IgD-negative memory B cell (primary cell): ENCODE measurements around the gene PRLH. TPM values are rescaled to one million over a fixed set of nuclear protein-coding genes. Genes with fewer than 3 reads are reported as not detected.

ENCODE experiments used
- H3K27ac Mint-ChIP-seq, 3 donors: one replicate each; pipeline ENCODE4 v1.8.0; 2020 to 2022; ENCODE audit warnings: mild to moderate bottlenecking in 3 of 3, mixed read lengths in 3 of 3, moderate library complexity in 1 of 3
- H3K27me3 Mint-ChIP-seq: one replicate; pipeline ENCODE4 v1.8.0; 2021; ENCODE audit warnings: mixed read lengths
- H3K36me3 Mint-ChIP-seq: one replicate; pipeline ENCODE4 v1.8.0; 2020; ENCODE audit warnings: mild to moderate bottlenecking, mixed read lengths
- H3K4me1 Mint-ChIP-seq, 3 donors: one replicate each; pipeline ENCODE4 v1.8.0; 2020 to 2022; ENCODE audit warnings: mixed read lengths in 3 of 3, mild to moderate bottlenecking in 1 of 3
- H3K4me3 Mint-ChIP-seq, 4 donors: one replicate each; pipeline ENCODE4 v1.8.0; 2020 to 2022; ENCODE audit warnings: mild to moderate bottlenecking in 4 of 4, mixed read lengths in 4 of 4, moderate library complexity in 3 of 4
- H3K9me3 Mint-ChIP-seq, 3 donors: one replicate each; pipeline ENCODE4 v1.8.0; 2020 to 2021; ENCODE audit warnings: mixed read lengths in 3 of 3, mild to moderate bottlenecking in 1 of 3
- polyA plus RNA-seq: library from polyadenylated mRNA; unstranded; fragments of 300-500 nt; fragmentation: Illumina TruSeq; gene quantifications from one replicate; pipeline ENCODE4 v1.2.3, GENCODE V29; 2021

PRLH gene
- polyA plus RNA-seq, 1 donor from 2014 or later, result not detected

- Mint-ChIP-seq H3K9me3 (no peaks in the 10 kb centered on the region), H3K36me3 (no peaks in the 10 kb centered on the region), H3K27ac (no peak overlapping the region), H3K27me3 (peaks cover 7% of the 10 kb centered on the region), H3K4me3 (peak overlapping the region in 1 of 4 donors; percentile 44), H3K4me1 (peaks cover 4 to 10% (median 7%) of the 10 kb centered on the region in 3 donors)
These were observed 32.0 kb upstream of the PRLH start for GRCh38 chr2:237534380-237534779.

GRCh38 chr2:237535385-237536082 lies 30.8 kb upstream of the PRLH start:
- peaks cover 7% of the 10 kb centered on the region for H3K27me3 Mint-ChIP-seq
- H3K4me1 Mint-ChIP-seq, result peaks cover 0 to 8% (median 3%) of the 10 kb centered on the region in 3 donors
- H3K4me3 Mint-ChIP-seq, result no peak overlapping the region
- H3K36me3 Mint-ChIP-seq, result no peaks in the 10 kb centered on the region
- H3K9me3 Mint-ChIP-seq, result no peaks in the 10 kb centered on the region
- no peak overlapping the region for H3K27ac Mint-ChIP-seq

- no peaks in the 10 kb centered on the region for H3K9me3 Mint-ChIP-seq
- peaks cover 0 to 8% (median 3%) of the 10 kb centered on the region in 3 donors for H3K4me1 Mint-ChIP-seq
- peaks cover 7% of the 10 kb centered on the region for H3K27me3 Mint-ChIP-seq
- H3K27ac Mint-ChIP-seq, result no peak overlapping the region
- no peaks in the 10 kb centered on the region for H3K36me3 Mint-ChIP-seq
- no peak overlapping the region for H3K4me3 Mint-ChIP-seq
These were observed 30.3 kb upstream of the PRLH start for GRCh38 chr2:237536083-237536415.

GRCh38 chr2:237536617-237537016 lies 29.8 kb upstream of the PRLH start:
- no peak overlapping the region for H3K27ac Mint-ChIP-seq
- no peak overlapping the region for H3K4me3 Mint-ChIP-seq
- H3K36me3 Mint-ChIP-seq, result no peaks in the 10 kb centered on the region
- peaks cover 7% of the 10 kb centered on the region for H3K27me3 Mint-ChIP-seq
- H3K4me1 Mint-ChIP-seq, result peaks cover 0 to 8% (median 3%) of the 10 kb centered on the region in 3 donors
- H3K9me3 Mint-ChIP-seq, result no peaks in the 10 kb centered on the region

- Mint-ChIP-seq H3K36me3 (no peaks in the 10 kb centered on the region), H3K4me3 (peak overlapping the region in 1 of 4 donors; percentile 65), H3K4me1 (peaks cover 0 to 8% (median 3%) of the 10 kb centered on the region in 3 donors), H3K9me3 (no peaks in the 10 kb centered on the region), H3K27ac (no peak overlapping the region), H3K27me3 (peaks cover 7% of the 10 kb centered on the region)
These were observed 28.2 kb upstream of the PRLH start for GRCh38 chr2:237538001-237538720.

- H3K36me3 Mint-ChIP-seq, result no peaks in the 10 kb centered on the region
- H3K27ac Mint-ChIP-seq, result no peak overlapping the region
- peaks cover 0 to 3% (median 0%) of the 10 kb centered on the region in 3 donors for H3K4me1 Mint-ChIP-seq
- H3K27me3 Mint-ChIP-seq, result peaks cover 7% of the 10 kb centered on the region
- no peaks in the 10 kb centered on the region for H3K9me3 Mint-ChIP-seq
- no peak overlapping the region for H3K4me3 Mint-ChIP-seq
These were observed 27.5 kb upstream of the PRLH start for GRCh38 chr2:237538901-237539300.

GRCh38 chr2:237539681-237540080 lies 26.7 kb upstream of the PRLH start:
- peaks cover 7% of the 10 kb centered on the region for H3K27me3 Mint-ChIP-seq
- H3K9me3 Mint-ChIP-seq, result no peaks in the 10 kb centered on the region
- H3K36me3 Mint-ChIP-seq, result no peaks in the 10 kb centered on the region
- H3K4me1 Mint-ChIP-seq, result no peaks in the 10 kb centered on the region
- peak overlapping the region in 1 of 3 donors; percentile 23 for H3K27ac Mint-ChIP-seq
- no peak overlapping the region for H3K4me3 Mint-ChIP-seq

GRCh38 chr2:237540223-237540775 lies 26.1 kb upstream of the PRLH start:
- Mint-ChIP-seq H3K27me3 (peaks cover 7% of the 10 kb centered on the region), H3K27ac (no peak overlapping the region), H3K4me1 (no peaks in the 10 kb centered on the region), H3K4me3 (no peak overlapping the region), H3K36me3 (no peaks in the 10 kb centered on the region), H3K9me3 (no peaks in the 10 kb centered on the region)

- Mint-ChIP-seq H3K27ac (no peak overlapping the region), H3K27me3 (peaks cover 7% of the 10 kb centered on the region), H3K36me3 (no peaks in the 10 kb centered on the region), H3K4me3 (no peak overlapping the region), H3K4me1 (no peaks in the 10 kb centered on the region), H3K9me3 (no peaks in the 10 kb centered on the region)
These were observed 25.6 kb upstream of the PRLH start for GRCh38 chr2:237540823-237541222.

GRCh38 chr2:237541243-237541642 lies 25.1 kb upstream of the PRLH start:
- no peaks in the 10 kb centered on the region for H3K36me3 Mint-ChIP-seq
- no peak overlapping the region for H3K4me3 Mint-ChIP-seq
- H3K4me1 Mint-ChIP-seq, result no peaks in the 10 kb centered on the region
- peaks cover 7% of the 10 kb centered on the region for H3K27me3 Mint-ChIP-seq
- no peak overlapping the region for H3K27ac Mint-ChIP-seq
- no peaks in the 10 kb centered on the region for H3K9me3 Mint-ChIP-seq

GRCh38 chr2:237542001-237542704 lies 24.2 kb upstream of the PRLH start:
- H3K4me1 Mint-ChIP-seq, result no peaks in the 10 kb centered on the region
- H3K27me3 Mint-ChIP-seq, result peaks cover 6% of the 10 kb centered on the region
- no peak overlapping the region for H3K4me3 Mint-ChIP-seq
- no peaks in the 10 kb centered on the region for H3K9me3 Mint-ChIP-seq
- H3K27ac Mint-ChIP-seq, result no peak overlapping the region
- no peaks in the 10 kb centered on the region for H3K36me3 Mint-ChIP-seq

GRCh38 chr2:237546040-237546875 lies 20.1 kb upstream of the PRLH start:
- Mint-ChIP-seq H3K4me3 (no peak overlapping the region), H3K27me3 (no peaks in the 10 kb centered on the region), H3K27ac (no peak overlapping the region), H3K9me3 (no peaks in the 10 kb centered on the region), H3K36me3 (no peaks in the 10 kb centered on the region), H3K4me1 (no peaks in the 10 kb centered on the region)

GRCh38 chr2:237546876-237547395 lies 19.4 kb upstream of the PRLH start:
- Mint-ChIP-seq H3K4me1 (no peaks in the 10 kb centered on the region), H3K4me3 (no peak overlapping the region), H3K27ac (no peak overlapping the region), H3K36me3 (no peaks in the 10 kb centered on the region), H3K9me3 (no peaks in the 10 kb centered on the region), H3K27me3 (no peaks in the 10 kb centered on the region)

GRCh38 chr2:237547841-237548416 lies 18.4 kb upstream of the PRLH start:
- no peaks in the 10 kb centered on the region for H3K36me3 Mint-ChIP-seq
- peaks cover 0 to under 1% (median 0%) of the 10 kb centered on the region in 3 donors for H3K9me3 Mint-ChIP-seq
- no peak overlapping the region for H3K27ac Mint-ChIP-seq
- no peaks in the 10 kb centered on the region for H3K27me3 Mint-ChIP-seq
- H3K4me3 Mint-ChIP-seq, result no peak overlapping the region
- H3K4me1 Mint-ChIP-seq, result no peaks in the 10 kb centered on the region
